CD4-positive, alpha-beta T cell treated with Interleukin-6 for 4 hours (primary cell): ENCODE data around the gene BRD1.

Experiments used
- DNase-seq: peaks from one replicate; pipeline ENCODE4 v3.0.0-alpha.2; 2020; ENCODE audit warnings: mixed read lengths

BRD1 gene

DNA sequence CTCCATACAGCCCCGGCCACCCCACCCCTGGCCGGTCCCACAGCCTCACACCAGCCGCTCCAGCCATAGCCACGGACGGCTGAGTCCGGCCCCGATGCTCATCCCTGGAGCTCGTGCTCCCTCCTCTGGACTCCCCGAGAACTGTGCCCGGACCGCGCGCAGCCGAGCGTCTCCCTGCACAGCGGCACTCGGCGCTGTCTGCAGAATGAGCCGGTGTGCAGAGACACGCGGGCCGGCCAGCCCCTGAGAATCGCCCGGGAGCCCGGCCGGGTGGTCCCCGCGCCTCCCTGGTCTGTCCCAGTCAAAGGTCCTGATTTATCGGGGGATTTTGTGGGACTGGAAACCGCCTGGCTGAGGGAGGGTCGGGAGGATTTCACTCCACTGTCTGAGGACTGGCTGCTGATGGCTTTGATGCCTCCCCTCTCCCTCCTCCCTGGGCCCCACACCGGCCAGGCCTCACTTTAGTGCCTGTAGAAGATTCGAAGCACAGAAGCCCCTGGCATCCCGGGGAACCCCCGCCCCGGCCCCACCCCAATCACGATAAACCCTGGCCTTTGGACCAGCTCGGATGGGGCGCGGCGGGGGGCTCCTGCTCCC, 102.7 kb downstream of the BRD1 start:
- DNase-seq = peak; percentile 76

GRCh38 chr22:49724030-49724892, 103.4 kb downstream of the BRD1 start:
- peak; percentile 64 for DNase-seq

GRCh38 chr22:49723478-49724029, 104.1 kb downstream of the BRD1 start:
- DNase-seq = no peak
